Measurements from ENCODE around the gene MMAB. TPM values are rescaled to one million over a fixed set of nuclear protein-coding genes. Genes with fewer than 3 reads are reported as not detected.
A peak's percentile ranks its signal among the peaks of the same experiment; 100 is the strongest.

MMAB gene
- polyA plus RNA-seq, 2 of the 4 experiments (the other 2 are of a cell fraction), result 26.1 to 36.8 TPM

DNA sequence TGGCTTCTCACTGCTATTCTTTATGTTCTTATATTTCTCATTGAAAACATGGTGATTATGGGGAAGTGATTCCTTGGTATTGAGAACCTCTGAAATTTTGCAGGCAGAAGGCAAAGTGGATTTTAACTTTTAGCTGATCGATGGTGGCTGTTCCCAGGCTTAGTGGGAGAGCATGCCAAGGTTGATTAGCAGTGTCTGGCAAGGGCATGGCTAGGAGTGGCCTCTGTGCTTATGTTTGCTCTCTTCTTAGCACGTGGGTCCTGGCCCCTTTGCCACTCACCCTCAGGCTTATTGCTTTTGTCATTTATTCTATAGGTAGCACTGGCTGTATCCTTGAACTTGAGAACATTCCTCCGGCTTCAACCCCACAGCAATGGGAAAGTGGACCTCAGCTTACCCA, 2.4 kb upstream of the MMAB start:
- no peak overlapping the region for H3K4me3 ChIP-seq
- DNase-seq (ENCODE audit: low read depth in 1 of 2, low spot score in 1 of 2), result no peak
- TF ChIP-seq FOSB (CRISPR knock-in tag; IDR thresholded peaks at IDR 0.05), result no peak
- TF ChIP-seq, protein P1, sequence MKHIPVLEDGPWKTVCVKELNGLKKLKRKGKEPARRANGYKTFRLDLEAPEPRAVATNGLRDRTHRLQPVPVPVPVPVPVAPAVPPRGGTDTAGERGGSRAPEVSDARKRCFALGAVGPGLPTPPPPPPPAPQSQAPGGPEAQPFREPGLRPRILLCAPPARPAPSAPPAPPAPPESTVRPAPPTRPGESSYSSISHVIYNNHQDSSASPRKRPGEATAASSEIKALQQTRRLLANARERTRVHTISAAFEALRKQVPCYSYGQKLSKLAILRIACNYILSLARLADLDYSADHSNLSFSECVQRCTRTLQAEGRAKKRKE (CRISPR knock-in tag; IDR thresholded peaks at IDR 0.05; ENCODE audit: low read depth), result no peak
- TF ChIP-seq, protein P2, sequence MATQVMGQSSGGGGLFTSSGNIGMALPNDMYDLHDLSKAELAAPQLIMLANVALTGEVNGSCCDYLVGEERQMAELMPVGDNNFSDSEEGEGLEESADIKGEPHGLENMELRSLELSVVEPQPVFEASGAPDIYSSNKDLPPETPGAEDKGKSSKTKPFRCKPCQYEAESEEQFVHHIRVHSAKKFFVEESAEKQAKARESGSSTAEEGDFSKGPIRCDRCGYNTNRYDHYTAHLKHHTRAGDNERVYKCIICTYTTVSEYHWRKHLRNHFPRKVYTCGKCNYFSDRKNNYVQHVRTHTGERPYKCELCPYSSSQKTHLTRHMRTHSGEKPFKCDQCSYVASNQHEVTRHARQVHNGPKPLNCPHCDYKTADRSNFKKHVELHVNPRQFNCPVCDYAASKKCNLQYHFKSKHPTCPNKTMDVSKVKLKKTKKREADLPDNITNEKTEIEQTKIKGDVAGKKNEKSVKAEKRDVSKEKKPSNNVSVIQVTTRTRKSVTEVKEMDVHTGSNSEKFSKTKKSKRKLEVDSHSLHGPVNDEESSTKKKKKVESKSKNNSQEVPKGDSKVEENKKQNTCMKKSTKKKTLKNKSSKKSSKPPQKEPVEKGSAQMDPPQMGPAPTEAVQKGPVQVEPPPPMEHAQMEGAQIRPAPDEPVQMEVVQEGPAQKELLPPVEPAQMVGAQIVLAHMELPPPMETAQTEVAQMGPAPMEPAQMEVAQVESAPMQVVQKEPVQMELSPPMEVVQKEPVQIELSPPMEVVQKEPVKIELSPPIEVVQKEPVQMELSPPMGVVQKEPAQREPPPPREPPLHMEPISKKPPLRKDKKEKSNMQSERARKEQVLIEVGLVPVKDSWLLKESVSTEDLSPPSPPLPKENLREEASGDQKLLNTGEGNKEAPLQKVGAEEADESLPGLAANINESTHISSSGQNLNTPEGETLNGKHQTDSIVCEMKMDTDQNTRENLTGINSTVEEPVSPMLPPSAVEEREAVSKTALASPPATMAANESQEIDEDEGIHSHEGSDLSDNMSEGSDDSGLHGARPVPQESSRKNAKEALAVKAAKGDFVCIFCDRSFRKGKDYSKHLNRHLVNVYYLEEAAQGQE (IDR thresholded peaks at IDR 0.05), result no peak
- TF ChIP-seq, protein P3, sequence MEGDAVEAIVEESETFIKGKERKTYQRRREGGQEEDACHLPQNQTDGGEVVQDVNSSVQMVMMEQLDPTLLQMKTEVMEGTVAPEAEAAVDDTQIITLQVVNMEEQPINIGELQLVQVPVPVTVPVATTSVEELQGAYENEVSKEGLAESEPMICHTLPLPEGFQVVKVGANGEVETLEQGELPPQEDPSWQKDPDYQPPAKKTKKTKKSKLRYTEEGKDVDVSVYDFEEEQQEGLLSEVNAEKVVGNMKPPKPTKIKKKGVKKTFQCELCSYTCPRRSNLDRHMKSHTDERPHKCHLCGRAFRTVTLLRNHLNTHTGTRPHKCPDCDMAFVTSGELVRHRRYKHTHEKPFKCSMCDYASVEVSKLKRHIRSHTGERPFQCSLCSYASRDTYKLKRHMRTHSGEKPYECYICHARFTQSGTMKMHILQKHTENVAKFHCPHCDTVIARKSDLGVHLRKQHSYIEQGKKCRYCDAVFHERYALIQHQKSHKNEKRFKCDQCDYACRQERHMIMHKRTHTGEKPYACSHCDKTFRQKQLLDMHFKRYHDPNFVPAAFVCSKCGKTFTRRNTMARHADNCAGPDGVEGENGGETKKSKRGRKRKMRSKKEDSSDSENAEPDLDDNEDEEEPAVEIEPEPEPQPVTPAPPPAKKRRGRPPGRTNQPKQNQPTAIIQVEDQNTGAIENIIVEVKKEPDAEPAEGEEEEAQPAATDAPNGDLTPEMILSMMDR (IDR thresholded peaks at IDR 0.05), result no peak
- TF ChIP-seq JUNB (IDR thresholded peaks at IDR 0.05), result no peak
- no peak for TF ChIP-seq HOXA7 (CRISPR knock-in tag; IDR thresholded peaks at IDR 0.05)
- TF ChIP-seq, protein P4, sequence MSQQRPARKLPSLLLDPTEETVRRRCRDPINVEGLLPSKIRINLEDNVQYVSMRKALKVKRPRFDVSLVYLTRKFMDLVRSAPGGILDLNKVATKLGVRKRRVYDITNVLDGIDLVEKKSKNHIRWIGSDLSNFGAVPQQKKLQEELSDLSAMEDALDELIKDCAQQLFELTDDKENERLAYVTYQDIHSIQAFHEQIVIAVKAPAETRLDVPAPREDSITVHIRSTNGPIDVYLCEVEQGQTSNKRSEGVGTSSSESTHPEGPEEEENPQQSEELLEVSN (IDR thresholded peaks at IDR 0.05; ENCODE audit: borderline replicate concordance, low read depth), result no peak
- TF ChIP-seq RFX5 (IDR thresholded peaks at IDR 0.05), result no peak
- TF ChIP-seq ZSCAN20 (CRISPR knock-in tag; IDR thresholded peaks at IDR 0.05), result no peak
- no peak for TF ChIP-seq NFE2L2 (conservative IDR thresholded peaks at IDR 0.05; ENCODE audit: low read length)
- TF ChIP-seq HDAC2 (IDR thresholded peaks at IDR 0.05), result no peak
- 65% methylated on average over 3 of the region's 3 CpGs for WGBS (ENCODE audit: missing lambda C conversion rate)
- no peak overlapping the region for H3K4me2 ChIP-seq
- H3K27ac ChIP-seq, result no peak overlapping the region
- H3K9me3 ChIP-seq, result no peaks in the 10 kb centered on the region
- no peak for FAIRE-seq
- ChIA-PET POLR2A (no interaction called here), CTCF (interaction anchor here (1.0 to 4.4 kb wide), 6 partner anchors 10 to 270 kb away, joined by 3 to 23 read pairs (median 4); no protein-coding TSS in a partner anchor)
- no peak for ATAC-seq
- H3K4me1 ChIP-seq, result peaks cover 11% of the 10 kb centered on the region; the same call in 1 of the 3 replicates

DNA sequence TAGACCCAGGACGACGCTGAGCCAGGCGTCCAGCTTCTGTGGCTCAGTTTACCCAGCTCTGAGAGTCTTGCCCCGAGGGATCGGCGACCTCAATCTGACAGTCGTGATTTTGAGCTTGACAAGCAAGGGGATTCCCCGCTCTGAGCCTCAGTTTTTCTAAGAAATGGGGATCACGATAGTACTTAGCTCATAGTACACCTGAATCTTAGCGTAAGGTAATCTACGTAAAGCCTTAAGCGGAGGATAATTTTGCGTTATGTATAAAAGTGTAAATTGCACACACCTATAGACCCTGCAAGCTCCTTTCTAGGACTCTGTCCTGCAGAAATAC, 575 bp upstream of the MMAB start:
- no peak; a peak in 1 of 6 replicates for ATAC-seq
- H3K4me2 ChIP-seq, result peak overlapping the region; percentile 95
- no peak for TF ChIP-seq FOXS1 (CRISPR knock-in tag; IDR thresholded peaks at IDR 0.05)
- TF ChIP-seq CHD2 (IDR thresholded peaks at IDR 0.05; ENCODE audit: low read length, partially characterized antibody), result no peak
- no peak for TF ChIP-seq ZC3H11A (IDR thresholded peaks at IDR 0.05)
- no peak for TF ChIP-seq HEYL (CRISPR knock-in tag; IDR thresholded peaks at IDR 0.05)
- TF ChIP-seq, protein P4 (IDR thresholded peaks at IDR 0.05; ENCODE audit: borderline replicate concordance, low read depth), result no peak
- no peak for TF ChIP-seq KDM1A (IDR thresholded peaks at IDR 0.05; ENCODE audit: low read depth)
- no peak for TF ChIP-seq POLR2A (IDR thresholded peaks at IDR 0.05; ENCODE audit: low read length)
- ChIA-PET CTCF (interaction anchor here (0.6 to 4.4 kb wide), 7 partner anchors 9 to 1213 kb away, joined by 3 to 23 read pairs (median 3); no protein-coding TSS in a partner anchor), POLR2A (interaction anchor here (0.7 to 1.5 kb wide), 6 partner anchors 9 to 166 kb away, joined by 3 to 5 read pairs (median 3); no protein-coding TSS in a partner anchor)
- H3K4me1 ChIP-seq, result peaks cover 11% of the 10 kb centered on the region; the same call in 1 of the 3 replicates
- peak overlapping the region; percentile 77 for H3K4me3 ChIP-seq
- WGBS (ENCODE audit: missing lambda C conversion rate), result 3% methylated on average over 10 of the region's 13 CpGs
- peak overlapping the region; percentile 76 to 87 for H3K27ac ChIP-seq
- H3K9me3 ChIP-seq, result no peaks in the 10 kb centered on the region
- no peak for FAIRE-seq
- DNase-seq (ENCODE audit: low read depth in 1 of 2, low spot score in 1 of 2), result no peak
